ENCODE data around the gene RAB36. TPM values are rescaled to one million over a fixed set of nuclear protein-coding genes. Genes with fewer than 3 reads are reported as not detected.

RAB36 gene
- total RNA-seq, 1 experiment from 2014 or later = 4.1 TPM

DNA sequence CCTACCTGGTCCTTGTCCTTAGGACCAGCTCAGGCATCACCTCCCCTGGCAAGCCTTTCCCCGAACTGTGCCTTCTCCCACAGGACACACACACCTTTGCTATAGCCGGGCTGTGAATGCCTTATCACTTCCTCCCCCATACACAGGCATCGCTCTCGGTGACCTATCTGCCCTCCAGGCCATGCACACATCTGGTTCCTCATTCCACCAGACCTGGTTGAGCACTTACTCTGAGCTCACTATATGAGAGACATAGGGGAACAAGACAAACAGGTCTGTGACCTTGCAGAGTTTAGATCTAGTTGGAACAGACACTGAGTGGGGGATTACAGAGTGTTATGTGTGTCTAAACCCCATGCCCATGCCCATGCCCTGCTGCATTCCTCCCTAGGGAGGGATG is 31.9 kb downstream of the RAB36 start:
- Histone ChIP-seq H3K4me1 (ENCODE audit: control insufficient read depth, insufficient read depth, low read length) (no peaks in the 10 kb centered on the region; the same call in 1 of the 2 replicates), H3K36me3 (ENCODE audit: control insufficient read depth, insufficient read depth, low read length) (no peaks in the 10 kb centered on the region; the same call in 1 of the 2 replicates), H3K9me3 (ENCODE audit: control insufficient read depth, insufficient read depth, low read depth, low read length) (no peaks in the 10 kb centered on the region), H3K27me3 (ENCODE audit: control insufficient read depth, insufficient read depth, low read length) (no peaks in the 10 kb centered on the region), H3K27ac (ENCODE audit: low read length) (no peak overlapping the region), H3K4me3 (ENCODE audit: low read depth in 2 of 2, low read length in 2 of 2) (no peak overlapping the region)
- no peak for DNase-seq (ENCODE audit: low read depth, low spot score)
- ATAC-seq = no peak
- in situ Hi-C loops (cut with HindIII; ENCODE audit: low pct_unique_long_range_greater_than_20kb, low sequenced_read_pairs) (no loop called here), intact Hi-C loops (cut with micrococcal nuclease; ENCODE audit: unreplicated experiment) (no loop called here)
- ChIA-PET CTCF (no interaction called here), POLR2A (no interaction called here)
- no peak for TF ChIP-seq POLR2AphosphoS5 (IDR thresholded peaks at IDR 0.05; ENCODE audit: low read depth, low read length)
- TF ChIP-seq, protein P1, sequence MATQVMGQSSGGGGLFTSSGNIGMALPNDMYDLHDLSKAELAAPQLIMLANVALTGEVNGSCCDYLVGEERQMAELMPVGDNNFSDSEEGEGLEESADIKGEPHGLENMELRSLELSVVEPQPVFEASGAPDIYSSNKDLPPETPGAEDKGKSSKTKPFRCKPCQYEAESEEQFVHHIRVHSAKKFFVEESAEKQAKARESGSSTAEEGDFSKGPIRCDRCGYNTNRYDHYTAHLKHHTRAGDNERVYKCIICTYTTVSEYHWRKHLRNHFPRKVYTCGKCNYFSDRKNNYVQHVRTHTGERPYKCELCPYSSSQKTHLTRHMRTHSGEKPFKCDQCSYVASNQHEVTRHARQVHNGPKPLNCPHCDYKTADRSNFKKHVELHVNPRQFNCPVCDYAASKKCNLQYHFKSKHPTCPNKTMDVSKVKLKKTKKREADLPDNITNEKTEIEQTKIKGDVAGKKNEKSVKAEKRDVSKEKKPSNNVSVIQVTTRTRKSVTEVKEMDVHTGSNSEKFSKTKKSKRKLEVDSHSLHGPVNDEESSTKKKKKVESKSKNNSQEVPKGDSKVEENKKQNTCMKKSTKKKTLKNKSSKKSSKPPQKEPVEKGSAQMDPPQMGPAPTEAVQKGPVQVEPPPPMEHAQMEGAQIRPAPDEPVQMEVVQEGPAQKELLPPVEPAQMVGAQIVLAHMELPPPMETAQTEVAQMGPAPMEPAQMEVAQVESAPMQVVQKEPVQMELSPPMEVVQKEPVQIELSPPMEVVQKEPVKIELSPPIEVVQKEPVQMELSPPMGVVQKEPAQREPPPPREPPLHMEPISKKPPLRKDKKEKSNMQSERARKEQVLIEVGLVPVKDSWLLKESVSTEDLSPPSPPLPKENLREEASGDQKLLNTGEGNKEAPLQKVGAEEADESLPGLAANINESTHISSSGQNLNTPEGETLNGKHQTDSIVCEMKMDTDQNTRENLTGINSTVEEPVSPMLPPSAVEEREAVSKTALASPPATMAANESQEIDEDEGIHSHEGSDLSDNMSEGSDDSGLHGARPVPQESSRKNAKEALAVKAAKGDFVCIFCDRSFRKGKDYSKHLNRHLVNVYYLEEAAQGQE (IDR thresholded peaks at IDR 0.05; ENCODE audit: insufficient read depth in 1 of 2, low read depth in 2 of 2, low read length in 1 of 2) = no peak
- TF ChIP-seq TCF7L2 (IDR thresholded peaks at IDR 0.05; ENCODE audit: low read depth, low read length) = no peak
- TF ChIP-seq, protein P2, sequence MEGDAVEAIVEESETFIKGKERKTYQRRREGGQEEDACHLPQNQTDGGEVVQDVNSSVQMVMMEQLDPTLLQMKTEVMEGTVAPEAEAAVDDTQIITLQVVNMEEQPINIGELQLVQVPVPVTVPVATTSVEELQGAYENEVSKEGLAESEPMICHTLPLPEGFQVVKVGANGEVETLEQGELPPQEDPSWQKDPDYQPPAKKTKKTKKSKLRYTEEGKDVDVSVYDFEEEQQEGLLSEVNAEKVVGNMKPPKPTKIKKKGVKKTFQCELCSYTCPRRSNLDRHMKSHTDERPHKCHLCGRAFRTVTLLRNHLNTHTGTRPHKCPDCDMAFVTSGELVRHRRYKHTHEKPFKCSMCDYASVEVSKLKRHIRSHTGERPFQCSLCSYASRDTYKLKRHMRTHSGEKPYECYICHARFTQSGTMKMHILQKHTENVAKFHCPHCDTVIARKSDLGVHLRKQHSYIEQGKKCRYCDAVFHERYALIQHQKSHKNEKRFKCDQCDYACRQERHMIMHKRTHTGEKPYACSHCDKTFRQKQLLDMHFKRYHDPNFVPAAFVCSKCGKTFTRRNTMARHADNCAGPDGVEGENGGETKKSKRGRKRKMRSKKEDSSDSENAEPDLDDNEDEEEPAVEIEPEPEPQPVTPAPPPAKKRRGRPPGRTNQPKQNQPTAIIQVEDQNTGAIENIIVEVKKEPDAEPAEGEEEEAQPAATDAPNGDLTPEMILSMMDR (IDR thresholded peaks at IDR 0.05) = no peak
- TF ChIP-seq SIN3A (IDR thresholded peaks at IDR 0.05; ENCODE audit: borderline replicate concordance, insufficient read depth, low read depth, low read length) = no peak
- BruUV-seq (replicated peaks) = no TSS peak

DNA sequence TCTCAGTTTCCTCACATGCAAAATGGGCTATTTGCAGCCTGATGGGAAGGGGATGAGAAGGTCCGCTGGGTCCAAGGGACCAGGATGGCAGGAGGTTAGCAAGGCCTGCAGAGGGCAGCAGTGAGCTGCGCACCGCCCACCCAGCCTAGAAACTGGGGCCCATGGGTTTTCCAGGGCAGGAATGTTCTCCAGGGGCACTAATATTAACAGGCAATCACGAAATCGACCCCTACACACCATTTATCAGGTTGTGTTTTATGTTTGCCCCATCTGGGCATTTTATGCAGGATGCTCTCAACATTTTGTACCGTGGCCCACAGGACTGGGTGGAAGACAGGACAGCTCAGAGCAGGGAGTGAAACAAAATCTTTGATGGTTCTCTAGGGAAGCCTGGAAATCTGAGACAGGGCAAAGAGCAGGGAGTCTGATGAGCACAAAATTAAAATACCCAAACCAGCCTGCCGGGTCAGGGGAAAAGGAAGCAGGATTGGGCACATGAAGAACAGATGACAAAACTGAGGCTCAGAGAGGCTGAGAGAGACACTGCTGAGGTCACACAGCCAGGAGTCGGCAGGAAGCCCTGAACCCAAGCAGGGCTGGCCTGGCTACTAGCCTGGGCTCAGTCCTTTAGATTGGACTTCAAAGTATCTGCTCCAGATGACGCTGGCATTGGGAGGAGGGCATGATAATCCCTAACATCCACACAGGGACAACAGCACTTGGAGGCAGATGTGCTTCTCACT is 33.4 kb downstream of the RAB36 start:
- Histone ChIP-seq H3K27ac (ENCODE audit: low read length) (no peak overlapping the region), H3K4me1 (ENCODE audit: control insufficient read depth, insufficient read depth, low read length) (peaks cover 8% of the 10 kb centered on the region), H3K27me3 (ENCODE audit: control insufficient read depth, insufficient read depth, low read length) (no peaks in the 10 kb centered on the region), H3K9me3 (ENCODE audit: control insufficient read depth, insufficient read depth, low read depth, low read length) (no peaks in the 10 kb centered on the region), H3K36me3 (ENCODE audit: control insufficient read depth, insufficient read depth, low read length) (no peaks in the 10 kb centered on the region; the same call in 1 of the 2 replicates), H3K4me3 (ENCODE audit: low read depth in 2 of 2, low read length in 2 of 2) (no peak overlapping the region)
- no peak for TF ChIP-seq POLR2AphosphoS5 (IDR thresholded peaks at IDR 0.05; ENCODE audit: low read depth, low read length)
- TF ChIP-seq, protein P1 (IDR thresholded peaks at IDR 0.05; ENCODE audit: insufficient read depth in 1 of 2, low read depth in 2 of 2, low read length in 1 of 2) = no peak
- TF ChIP-seq SIN3A (IDR thresholded peaks at IDR 0.05; ENCODE audit: borderline replicate concordance, insufficient read depth, low read depth, low read length) = no peak
- TF ChIP-seq, protein P2 (IDR thresholded peaks at IDR 0.05) = peak; percentile 93
- no peak for TF ChIP-seq TCF7L2 (IDR thresholded peaks at IDR 0.05; ENCODE audit: low read depth, low read length)
- POLR2A ChIA-PET = no interaction called here
- ATAC-seq (peak; percentile 58; the same call in 1 of the 2 replicates), DNase-seq (ENCODE audit: low read depth, low spot score) (peak; percentile 28)
- BruUV-seq (replicated peaks) = no TSS peak
- intact Hi-C loops (cut with micrococcal nuclease; ENCODE audit: unreplicated experiment) (loop anchor here (2.0 kb wide), 1 partner anchor 106 kb away; no protein-coding TSS in a partner anchor), in situ Hi-C loops (cut with HindIII; ENCODE audit: low pct_unique_long_range_greater_than_20kb, low sequenced_read_pairs) (no loop called here)
- CTCF ChIA-PET = interaction anchor here (0.7 to 1.6 kb wide), 5 partner anchors 51 to 1233 kb away, joined by 3 to 27 read pairs (median 3); no protein-coding TSS in a partner anchor

Measured in Panc1 (cell line).